ENCODE results near the gene ARPP19. TPM values are rescaled to one million over a fixed set of nuclear protein-coding genes. Genes with fewer than 3 reads are reported as not detected.
"Not testable (repeated sequence)": the region's sequence is repeated elsewhere in the genome, so short reads cannot be mapped to it uniquely, and the experiment has no call there.

The ARPP19 gene
- polyA plus RNA-seq, 3 donors = 111 to 136 (median 117) TPM

- no peak for DNase-seq
These were observed 11.6 kb downstream of the ARPP19 start for GRCh38 chr15:52557274-52557641.

GRCh38 chr15:52556524-52557273 is 12.1 kb downstream of the ARPP19 start:
- no peak for DNase-seq

GRCh38 chr15:52552303-52552702 is 16.5 kb downstream of the ARPP19 start:
- DNase-seq = no peak

- DNase-seq = peak; percentile 9
These were observed 17.1 kb downstream of the ARPP19 start for GRCh38 chr15:52551762-52552161.

GRCh38 chr15:52551186-52551585 is 17.6 kb downstream of the ARPP19 start:
- not testable (repeated sequence) for DNase-seq

GRCh38 chr15:52546031-52546751 is 22.6 kb downstream of the ARPP19 start:
- no peak for DNase-seq

GRCh38 chr15:52540374-52541012 is 28.3 kb downstream of the ARPP19 start:
- DNase-seq = no peak

- no peak for DNase-seq
These were observed 31.4 kb downstream of the ARPP19 start for GRCh38 chr15:52537459-52537858.

GRCh38 chr15:52532427-52532826 is 36.4 kb downstream of the ARPP19 start:
- DNase-seq = no peak

- DNase-seq = no peak
These were observed 38.9 kb downstream of the ARPP19 start for GRCh38 chr15:52529940-52530339.

- DNase-seq = peak; percentile 7
These were observed 39.4 kb downstream of the ARPP19 start for GRCh38 chr15:52529341-52529924.

- DNase-seq = peak; percentile 57
These were observed 40.1 kb downstream of the ARPP19 start, which contains the start of gene MYO5A for GRCh38 chr15:52528564-52529340. MYO5A (minus strand) TSS chr15:52528880; CDS start chr15:52528806, 74 bp downstream.

GRCh38 chr15:52527911-52528563 is 40.8 kb downstream of the ARPP19 start:
- peak; percentile 16 for DNase-seq

GRCh38 chr15:52527196-52527910 is 41.5 kb downstream of the ARPP19 start:
- no peak for DNase-seq

- DNase-seq = no peak
These were observed 44.4 kb downstream of the ARPP19 start for GRCh38 chr15:52524223-52525136.

- DNase-seq = no peak
These were observed 45.2 kb downstream of the ARPP19 start for GRCh38 chr15:52523647-52524046.

GRCh38 chr15:52523192-52523591 is 45.6 kb downstream of the ARPP19 start:
- DNase-seq = no peak

- DNase-seq = no peak
These were observed 47.1 kb downstream of the ARPP19 start for GRCh38 chr15:52521682-52522081.

- no peak for DNase-seq
These were observed 48.4 kb downstream of the ARPP19 start for GRCh38 chr15:52520421-52520820.
